H1 (cell line): Measurements from ENCODE around the gene KCNJ4. TPM values are rescaled to one million over a fixed set of nuclear protein-coding genes. Genes with fewer than 3 reads are reported as not detected.
"Not testable (repeated sequence)": the region's sequence is repeated elsewhere in the genome, so short reads cannot be mapped to it uniquely, and the experiment has no call there.

Experiments
- CTCF ChIA-PET: fragments of 300-600 bp; sonication (Branson Sonifier 250); formaldehyde crosslinking; loops from one replicate; lab custom pipeline; 2021; ENCODE audit not compliant: partially characterized antibody; lab: Charles Lee
- POLR2A ChIA-PET: fragments of 300-600 bp; sonication (Branson Sonifier 250); formaldehyde crosslinking; loops from one replicate; lab custom pipeline; 2021; ENCODE audit warnings: inconsistent platforms; ENCODE audit not compliant: partially characterized antibody; lab: Charles Lee
- DNase-seq, 2 experiments: peaks; one replicate each; pipeline versions ENCODE4 v3.0.0 to v3.0.0-alpha.2; 2010 to 2022; ENCODE audit warnings: low spot score in 2 of 2, low read depth in 1 of 2, mixed read lengths in 1 of 2
- FAIRE-seq: peaks from 2 replicates; lab custom pipeline; 2011; peaks lifted over from hg19 to GRCh38; lab: Jason Lieb, UNC
- H2AFZ ChIP-seq: 2 replicates; pipeline ENCODE4 v1.8.1; 2012; ENCODE audit warnings: low read length, inconsistent platforms
- H2AK5ac ChIP-seq: 2 replicates; pipeline ENCODE4 v1.6.1; 2013; ENCODE audit warnings: low read depth, low read length
- H2BK120ac ChIP-seq: replicated peaks from 2 replicates; pipeline ENCODE3; 2013; ENCODE audit warnings: low read depth, low read length, inconsistent platforms
- H2BK12ac ChIP-seq: 2 replicates; pipeline ENCODE4 v1.6.1; 2013; ENCODE audit warnings: low read depth, low read length
- H2BK15ac ChIP-seq: 2 replicates; pipeline ENCODE4 v1.6.1; 2013; ENCODE audit warnings: low read length
- H2BK20ac ChIP-seq: 2 replicates; pipeline ENCODE4 v1.6.1; 2013; ENCODE audit warnings: low read length
- H2BK5ac ChIP-seq: 2 replicates; pipeline ENCODE4 v1.6.1; 2013; ENCODE audit warnings: low read depth, low read length
- H3K14ac ChIP-seq: 2 replicates; pipeline ENCODE4 v1.6.1; 2013; ENCODE audit warnings: inconsistent platforms; ENCODE audit not compliant: insufficient read length
- H3K18ac ChIP-seq: 2 replicates; pipeline ENCODE4 v1.6.1; 2013; ENCODE audit warnings: low read length; ENCODE audit errors: extremely low read depth
- H3K23ac ChIP-seq: 2 replicates; pipeline ENCODE4 v1.6.1; 2013; ENCODE audit warnings: inconsistent platforms; ENCODE audit not compliant: insufficient read length
- H3K23me2 ChIP-seq: 2 replicates; pipeline ENCODE4 v1.6.1; 2013; ENCODE audit warnings: low read depth, low read length
- H3K27ac ChIP-seq: 2 replicates; pipeline ENCODE4 v1.6.1; 2011; ENCODE audit warnings: low read depth, low read length, inconsistent platforms
- H3K27me3 ChIP-seq, 4 experiments: replicated peaks in 1 of 4; 1 replicate in 1 of 4; 2 replicates in 3 of 4; pipeline versions ENCODE4 v1.6.1 to v1.8.1; 2011 to 2013; ENCODE audit warnings: low read length in 3 of 4, mild to moderate bottlenecking in 3 of 4, inconsistent platforms in 2 of 4, mixed read lengths in 2 of 4, moderate library complexity in 1 of 4; ENCODE audit not compliant: control insufficient read depth in 3 of 4, insufficient read depth in 3 of 4; ENCODE audit errors: extremely low read depth in 1 of 4
- H3K36me3 ChIP-seq, 4 experiments: 2 replicates each; pipeline versions ENCODE4 v1.6.1 to v1.8.1; 2011 to 2013; ENCODE audit warnings: mild to moderate bottlenecking in 4 of 4, low read length in 3 of 4, moderate library complexity in 2 of 4, control low read depth in 1 of 4, inconsistent platforms in 1 of 4; ENCODE audit not compliant: insufficient read depth in 4 of 4, control insufficient read depth in 2 of 4
- H3K4ac ChIP-seq: replicated peaks from 2 replicates; pipeline ENCODE3; 2013; ENCODE audit warnings: low read length, low read depth, mixed read lengths, inconsistent platforms; ENCODE audit not compliant: insufficient read length
- H3K4me1 ChIP-seq, 4 experiments: replicated peaks in 1 of 4; 1 replicate in 1 of 4; 2 replicates in 3 of 4; pipeline versions ENCODE4 v1.6.1 to v1.8.1; 2011 to 2013; ENCODE audit warnings: low read length in 3 of 4, inconsistent platforms in 2 of 4, mixed read lengths in 1 of 4; ENCODE audit not compliant: insufficient read depth in 4 of 4, control insufficient read depth in 3 of 4
- H3K4me2 ChIP-seq, 2 experiments: 2 replicates each; pipeline versions ENCODE4 v1.6.1 to v1.8.1; 2011 to 2013; ENCODE audit warnings: low read depth in 2 of 2, low read length in 2 of 2, control low read depth in 1 of 2, inconsistent platforms in 1 of 2, mild to moderate bottlenecking in 1 of 2; ENCODE audit not compliant: insufficient read depth in 1 of 2
- H3K4me3 ChIP-seq, 4 experiments: fragments of 200-600, 300-600 bp in 1 of 4; sonication (generic), shearing (Covaris generic), sonication (Bioruptor Twin) in 1 of 4; 2 replicates each; pipeline versions ENCODE4 v1.5.1 to v1.8.1; 2011 to 2016; ENCODE audit warnings: low read length in 4 of 4, low read depth in 3 of 4, control low read depth in 2 of 4, inconsistent platforms in 2 of 4, mild to moderate bottlenecking in 2 of 4, mixed read lengths in 1 of 4, moderate library complexity in 1 of 4; ENCODE audit not compliant: insufficient read depth in 2 of 4; ENCODE audit errors: extremely low read depth in 1 of 4
- H3K56ac ChIP-seq: replicated peaks from 2 replicates; pipeline ENCODE3; 2013; ENCODE audit warnings: low read depth, mild to moderate bottlenecking, mixed read lengths, low read length, inconsistent platforms; ENCODE audit not compliant: insufficient read length
- H3K79me1 ChIP-seq: 2 replicates; pipeline ENCODE4 v1.6.1; 2013; ENCODE audit warnings: low read depth, low read length, control low read depth
- H3K79me2 ChIP-seq, 2 experiments: 2 replicates each; pipeline versions ENCODE4 v1.6.1 to v1.8.1; 2012 to 2013; ENCODE audit warnings: low read length in 2 of 2, mild to moderate bottlenecking in 2 of 2, inconsistent platforms in 1 of 2; ENCODE audit not compliant: insufficient read depth in 2 of 2, control insufficient read depth in 1 of 2
- H3K9ac ChIP-seq, 4 experiments: replicated peaks in 1 of 4; 1 replicate in 1 of 4; 2 replicates in 3 of 4; pipeline versions ENCODE4 v1.6.1 to v1.8.1; 2011 to 2013; ENCODE audit warnings: low read depth in 3 of 4, low read length in 3 of 4, control low read depth in 2 of 4, mild to moderate bottlenecking in 2 of 4, moderate library complexity in 2 of 4, inconsistent platforms in 1 of 4; ENCODE audit errors: extremely low read depth in 1 of 4
- H3K9me3 ChIP-seq, 2 experiments: 2 replicates each; pipeline versions ENCODE4 v1.6.1 to v1.8.1; 2012 to 2013; ENCODE audit warnings: mild to moderate bottlenecking in 2 of 2, moderate library complexity in 2 of 2, control low read depth in 1 of 2, inconsistent platforms in 1 of 2, low read depth in 1 of 2, low read length in 1 of 2, mixed read lengths in 1 of 2; ENCODE audit not compliant: insufficient read depth in 2 of 2
- H4K20me1 ChIP-seq, 2 experiments: replicated peaks in 1 of 2; 2 replicates each; pipeline versions ENCODE3 to v1.8.1; 2011 to 2013; ENCODE audit warnings: inconsistent platforms in 2 of 2, low read length in 2 of 2, mild to moderate bottlenecking in 1 of 2; ENCODE audit not compliant: insufficient read depth in 2 of 2, control insufficient read depth in 1 of 2
- H4K5ac ChIP-seq: 2 replicates; pipeline ENCODE4 v1.6.1; 2013; ENCODE audit warnings: low read length, low read depth, mixed read lengths, inconsistent platforms; ENCODE audit not compliant: insufficient read length
- H4K8ac ChIP-seq: 2 replicates; pipeline ENCODE4 v1.8.0; 2013; ENCODE audit warnings: mild to moderate bottlenecking, moderate library complexity, low read length, inconsistent platforms; ENCODE audit not compliant: insufficient read depth; ENCODE audit errors: extremely low read depth
- H4K91ac ChIP-seq: replicated peaks from 2 replicates; pipeline ENCODE3; 2013; ENCODE audit warnings: low read length, mixed read lengths, inconsistent platforms; ENCODE audit not compliant: insufficient read length
- WGBS, 2 experiments: shearing (Covaris generic) in 1 of 2; methylation state at CpG; one replicate each; pipeline versions ENCODE4 v1.1.6 to v1.1.7; 2013 to 2015; ENCODE audit warnings: low lambda C conversion rate in 2 of 2, mixed read lengths in 2 of 2, inconsistent platforms in 1 of 2, low coverage in 1 of 2, missing lambda C conversion rate in 1 of 2; ENCODE audit not compliant: insufficient replicate concordance in 2 of 2, insufficient coverage in 1 of 2, insufficient read length in 1 of 2; ENCODE audit errors: extremely low coverage in 1 of 2, missing lambda C conversion rate in 1 of 2; 5-methylcytosine and 5-hydroxymethylcytosine counted together
- polyA plus RNA-seq, 7 experiments: library from polyadenylated mRNA; depleted of rRNA in 3 of 7; stranded (reverse) in 5 of 7; unstranded in 2 of 7; fragments of >200 nt in 5 of 7; fragments of 200-250 nt in 2 of 7; gene quantifications; 1 replicate in 5 of 7; 2 replicates in 1 of 7; 4 replicates in 1 of 7; pipeline versions ENCODE4 v1.2.1 to v1.2.3, GENCODE V29; 2011 to 2013; ENCODE audit warnings: missing spikeins in 2 of 7, mixed read lengths in 2 of 7
- total RNA-seq: library from RNA; stranded (reverse); fragmentation: NEBNext Ultra II Directional; extraction: Animal tissue kit (Norgen Biotek cat#: 25700); gene quantifications from 2 replicates; pipeline ENCODE4 v1.2.1, GENCODE V29; 2021

The KCNJ4 gene
- total and polyA plus RNA-seq, 2 of the 8 experiments (the other 6 are each of a cell fraction or from before 2014, with no cell fraction given): 1.4 to 2.2 TPM

DNA sequence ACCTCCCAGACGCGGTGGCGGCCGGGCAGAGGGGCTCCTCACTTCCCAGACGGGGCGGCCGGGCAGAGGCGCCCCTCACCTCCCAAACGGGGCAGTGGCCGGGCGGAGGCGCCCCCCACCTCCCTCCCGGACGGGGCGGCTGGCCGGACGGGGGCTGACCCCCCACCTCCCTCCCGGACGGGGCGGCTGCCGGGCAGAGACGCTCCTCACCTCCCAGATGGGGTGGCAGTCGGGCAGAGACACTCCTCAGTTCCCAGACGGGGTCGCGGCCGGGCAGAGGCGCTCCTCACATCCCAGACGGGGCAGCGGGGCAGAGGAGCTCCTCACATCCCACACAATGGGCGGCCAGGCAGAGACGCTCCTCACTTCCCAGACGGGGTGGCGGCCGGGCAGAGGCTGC is 45.1 kb downstream of the KCNJ4 start:
- POLR2A ChIA-PET, H3K9ac ChIP-seq, H3K27me3 ChIP-seq, H2AK5ac ChIP-seq, H3K79me2 ChIP-seq, H3K18ac ChIP-seq, H3K4me3 ChIP-seq, H2BK5ac ChIP-seq, H3K4me1 ChIP-seq, H3K23me2 ChIP-seq, H3K36me3 ChIP-seq, H3K27ac ChIP-seq, H2AFZ ChIP-seq, H2BK15ac ChIP-seq, H3K4ac ChIP-seq, H4K5ac ChIP-seq, H4K91ac ChIP-seq, H4K20me1 ChIP-seq, H3K79me1 ChIP-seq, H4K8ac ChIP-seq, CTCF ChIA-PET, H3K4me2 ChIP-seq, H3K9me3 ChIP-seq, H2BK20ac ChIP-seq, H3K23ac ChIP-seq, H2BK120ac ChIP-seq, H3K14ac ChIP-seq, FAIRE-seq, H3K56ac ChIP-seq, H2BK12ac ChIP-seq: not testable (repeated sequence)
- peak in 1 of 2 experiments; percentile 41 for DNase-seq
- 88% methylated on average over 12 of the region's 35 CpGs; no CpG with 5 or more reads in 1 of the 2 experiments for WGBS, 2 experiments
